ENCODE measurements around the gene NFATC2IP. TPM values are rescaled to one million over a fixed set of nuclear protein-coding genes. Genes with fewer than 3 reads are reported as not detected.

Gene NFATC2IP
- total RNA-seq, 1 donor from 2014 or later: 85.7 TPM

DNA sequence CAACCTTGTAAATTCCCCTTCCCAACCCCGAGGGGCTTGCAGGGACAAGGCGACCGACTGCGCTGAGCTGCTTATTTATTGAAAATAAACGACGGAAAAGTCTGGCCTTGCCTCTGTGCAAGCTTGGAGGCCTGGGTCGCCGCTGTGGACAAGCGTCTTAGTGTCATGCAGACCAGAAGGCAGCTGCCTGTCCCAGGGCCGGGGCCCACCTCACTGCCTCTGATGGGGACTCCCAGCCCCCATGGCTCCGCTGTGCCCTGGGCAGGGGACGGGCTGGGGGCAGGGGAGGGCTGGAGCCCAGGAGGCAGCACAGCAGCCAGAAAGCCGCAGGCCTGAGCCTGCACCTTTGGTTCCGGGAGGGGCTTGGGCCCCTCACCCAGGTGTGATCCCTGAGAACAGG, 46.4 kb upstream of the NFATC2IP start:
- Mint-ChIP-seq H3K36me3 (ENCODE audit: low read depth) (peaks cover 35% of the 10 kb centered on the region), H3K4me1 (peaks cover 18% of the 10 kb centered on the region), H3K27ac (no peak overlapping the region), H3K4me3 (no peak overlapping the region), H3K27me3 (no peaks in the 10 kb centered on the region), H3K9me3 (no peaks in the 10 kb centered on the region)
- ChIA-PET POLR2A (interaction anchor here (0.6 to 1.1 kb wide), 2 partner anchors 37 to 80 kb away, joined by 3 to 4 read pairs; no protein-coding TSS in a partner anchor), CTCF (no interaction called here)
- DNase-seq: no peak
- no peak for TF ChIP-seq CTCF (IDR thresholded peaks at IDR 0.05)
- ATAC-seq (ENCODE audit: low read depth): no peak
- intact Hi-C loops (cut with micrococcal nuclease): no loop called here

- ATAC-seq (ENCODE audit: low read depth): no peak
- intact Hi-C loops (cut with micrococcal nuclease): no loop called here
- Mint-ChIP-seq H3K4me1 (peaks cover 18% of the 10 kb centered on the region), H3K4me3 (no peak overlapping the region), H3K27ac (no peak overlapping the region), H3K36me3 (ENCODE audit: low read depth) (peaks cover 37% of the 10 kb centered on the region), H3K9me3 (no peaks in the 10 kb centered on the region), H3K27me3 (no peaks in the 10 kb centered on the region)
- no peak for DNase-seq
- POLR2A ChIA-PET: interaction anchor here (0.5 to 1.1 kb wide), 2 partner anchors 8 to 36 kb away, joined by 3 to 7 read pairs; no protein-coding TSS in a partner anchor
- no peak for TF ChIP-seq CTCF (IDR thresholded peaks at IDR 0.05)
- CTCF ChIA-PET: no interaction called here
These were observed 45.9 kb upstream of the NFATC2IP start for GRCh38 chr16:28904828-28905227.

DNA sequence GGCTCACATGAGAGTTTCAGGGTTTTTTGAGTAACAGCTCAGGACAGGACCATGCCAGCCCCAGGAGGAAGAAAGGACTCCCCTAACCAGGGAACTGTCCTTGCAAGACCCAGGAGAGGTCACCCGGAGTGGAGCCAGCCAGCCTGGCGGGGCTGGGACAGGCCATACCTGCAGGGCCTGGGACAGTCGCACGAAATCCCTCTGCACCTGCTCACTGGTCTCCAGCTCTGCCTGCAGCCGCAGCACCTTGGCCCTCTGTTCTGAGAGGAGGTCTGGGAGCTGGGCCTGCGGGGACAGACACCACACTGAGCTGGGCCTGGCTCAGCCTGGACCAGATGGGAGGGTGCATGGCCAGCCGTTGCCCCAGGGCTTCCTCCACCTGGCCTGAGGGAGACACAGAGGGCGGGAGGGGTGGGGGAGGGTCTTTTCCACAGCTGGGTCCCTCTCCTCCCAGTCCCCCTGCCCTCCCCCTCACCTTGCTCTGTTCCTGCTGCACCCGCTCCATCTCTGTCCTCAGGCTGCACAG, 45.4 kb upstream of the NFATC2IP start:
- ChIA-PET POLR2A (interaction anchor here (0.5 kb wide), 1 partner anchor 8 kb away, joined by 7 read pairs; no protein-coding TSS in a partner anchor), CTCF (no interaction called here)
- no peak overlapping the region for H3K4me3 Mint-ChIP-seq
- peaks cover 22% of the 10 kb centered on the region for H3K4me1 Mint-ChIP-seq
- no peaks in the 10 kb centered on the region for H3K9me3 Mint-ChIP-seq
- DNase-seq (no peak), ATAC-seq (ENCODE audit: low read depth) (no peak)
- no peak overlapping the region for H3K27ac Mint-ChIP-seq
- TF ChIP-seq CTCF (IDR thresholded peaks at IDR 0.05): no peak
- H3K36me3 Mint-ChIP-seq (ENCODE audit: low read depth): peaks cover 41% of the 10 kb centered on the region
- H3K27me3 Mint-ChIP-seq: no peaks in the 10 kb centered on the region
- intact Hi-C loops (cut with micrococcal nuclease): no loop called here

DNA sequence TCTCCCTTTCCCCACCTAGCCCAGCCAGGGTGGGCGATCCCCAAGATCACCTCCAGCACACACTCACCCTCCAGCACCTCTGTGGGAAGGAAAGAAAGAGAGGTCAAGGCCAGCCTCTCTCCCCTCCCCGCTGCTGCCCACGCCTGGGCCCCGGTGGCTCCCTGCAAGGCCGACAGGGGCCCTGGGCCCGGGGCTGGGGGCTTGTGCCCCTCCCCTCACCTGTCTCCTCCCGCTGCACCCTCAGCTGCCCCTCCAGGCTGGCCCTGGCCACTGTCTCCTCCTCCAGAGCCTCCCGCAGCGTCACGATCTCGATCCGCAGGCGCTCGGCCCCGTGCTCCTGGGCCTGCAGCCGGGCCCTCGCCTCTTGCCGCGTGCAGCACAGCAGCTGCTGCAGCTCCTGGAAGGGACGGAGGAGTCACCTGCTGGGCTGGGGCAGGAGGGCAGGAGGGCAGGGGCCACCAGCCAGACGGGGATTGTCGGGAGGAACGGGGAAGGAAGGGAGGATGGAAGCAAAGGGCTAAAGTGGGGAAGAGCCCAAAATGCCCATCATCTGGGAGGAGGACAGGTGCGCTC, 44.9 kb upstream of the NFATC2IP start:
- intact Hi-C loops (cut with micrococcal nuclease): no loop called here
- Mint-ChIP-seq H3K9me3 (no peaks in the 10 kb centered on the region), H3K4me1 (peaks cover 25% of the 10 kb centered on the region), H3K27me3 (no peaks in the 10 kb centered on the region), H3K27ac (no peak overlapping the region), H3K36me3 (ENCODE audit: low read depth) (peaks cover 44% of the 10 kb centered on the region), H3K4me3 (no peak overlapping the region)
- no peak for TF ChIP-seq CTCF (IDR thresholded peaks at IDR 0.05)
- POLR2A ChIA-PET: no interaction called here
- DNase-seq: no peak
- CTCF ChIA-PET: interaction anchor here (1.2 kb wide), 1 partner anchor 26 kb away, joined by 3 read pairs; no protein-coding TSS in a partner anchor
- ATAC-seq (ENCODE audit: low read depth): no peak

Measured in activated B cell treated with CpG ODN at 0.5 μM for 24 hours (primary cell).